ENCODE measurements around the gene SLC39A7.
A peak's percentile ranks its signal among the peaks of the same experiment; 100 is the strongest.

Gene SLC39A7

DNA sequence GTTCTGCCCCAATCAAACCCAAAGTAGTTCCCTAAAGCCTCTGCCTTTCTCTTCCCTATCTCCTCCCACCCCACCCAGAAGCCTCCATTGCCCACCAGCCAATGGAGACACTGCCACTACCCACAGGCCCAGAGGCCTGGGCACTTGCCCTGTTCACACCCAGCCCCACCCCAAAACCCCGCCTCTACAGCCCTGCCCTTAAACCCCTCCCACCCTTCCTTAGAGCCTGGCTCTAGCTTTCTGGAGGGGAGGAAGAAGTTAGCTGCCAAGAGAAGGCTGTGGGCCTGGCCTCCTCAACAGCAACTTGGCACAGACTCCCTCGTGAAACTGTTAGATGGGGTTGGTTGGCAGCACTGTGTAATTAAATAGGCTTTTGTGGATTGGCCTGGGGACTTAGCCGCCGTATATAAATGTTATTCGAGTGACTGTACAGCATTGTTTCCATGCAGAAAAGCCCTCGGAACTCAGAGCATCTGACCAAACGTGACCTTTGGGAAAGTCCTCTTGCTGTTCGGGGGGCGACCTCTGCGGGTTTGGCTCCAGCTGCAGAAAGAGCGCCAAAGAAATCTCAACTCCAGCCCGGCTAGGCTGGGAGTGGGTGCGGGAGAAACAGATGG is 39.8 kb upstream of the SLC39A7 start:
- peak; percentile 19 for DNase-seq (ENCODE audit: low read depth, low spot score)
- ChIA-PET POLR2A (no interaction called here), CTCF (interaction anchor here (0.9 to 7.9 kb wide), 14 partner anchors 13 to 142 kb away, joined by 3 to 91 read pairs (median 5); partner anchors contain the start of genes COL11A2 and HSD17B8)
- H3K4me3 ChIP-seq (ENCODE audit: low read depth, low read length), result no peak overlapping the region
- TF ChIP-seq, protein P1, sequence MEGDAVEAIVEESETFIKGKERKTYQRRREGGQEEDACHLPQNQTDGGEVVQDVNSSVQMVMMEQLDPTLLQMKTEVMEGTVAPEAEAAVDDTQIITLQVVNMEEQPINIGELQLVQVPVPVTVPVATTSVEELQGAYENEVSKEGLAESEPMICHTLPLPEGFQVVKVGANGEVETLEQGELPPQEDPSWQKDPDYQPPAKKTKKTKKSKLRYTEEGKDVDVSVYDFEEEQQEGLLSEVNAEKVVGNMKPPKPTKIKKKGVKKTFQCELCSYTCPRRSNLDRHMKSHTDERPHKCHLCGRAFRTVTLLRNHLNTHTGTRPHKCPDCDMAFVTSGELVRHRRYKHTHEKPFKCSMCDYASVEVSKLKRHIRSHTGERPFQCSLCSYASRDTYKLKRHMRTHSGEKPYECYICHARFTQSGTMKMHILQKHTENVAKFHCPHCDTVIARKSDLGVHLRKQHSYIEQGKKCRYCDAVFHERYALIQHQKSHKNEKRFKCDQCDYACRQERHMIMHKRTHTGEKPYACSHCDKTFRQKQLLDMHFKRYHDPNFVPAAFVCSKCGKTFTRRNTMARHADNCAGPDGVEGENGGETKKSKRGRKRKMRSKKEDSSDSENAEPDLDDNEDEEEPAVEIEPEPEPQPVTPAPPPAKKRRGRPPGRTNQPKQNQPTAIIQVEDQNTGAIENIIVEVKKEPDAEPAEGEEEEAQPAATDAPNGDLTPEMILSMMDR (IDR thresholded peaks at IDR 0.05; ENCODE audit: insufficient read depth, low read length, missing control alignments), result no peak

DNA sequence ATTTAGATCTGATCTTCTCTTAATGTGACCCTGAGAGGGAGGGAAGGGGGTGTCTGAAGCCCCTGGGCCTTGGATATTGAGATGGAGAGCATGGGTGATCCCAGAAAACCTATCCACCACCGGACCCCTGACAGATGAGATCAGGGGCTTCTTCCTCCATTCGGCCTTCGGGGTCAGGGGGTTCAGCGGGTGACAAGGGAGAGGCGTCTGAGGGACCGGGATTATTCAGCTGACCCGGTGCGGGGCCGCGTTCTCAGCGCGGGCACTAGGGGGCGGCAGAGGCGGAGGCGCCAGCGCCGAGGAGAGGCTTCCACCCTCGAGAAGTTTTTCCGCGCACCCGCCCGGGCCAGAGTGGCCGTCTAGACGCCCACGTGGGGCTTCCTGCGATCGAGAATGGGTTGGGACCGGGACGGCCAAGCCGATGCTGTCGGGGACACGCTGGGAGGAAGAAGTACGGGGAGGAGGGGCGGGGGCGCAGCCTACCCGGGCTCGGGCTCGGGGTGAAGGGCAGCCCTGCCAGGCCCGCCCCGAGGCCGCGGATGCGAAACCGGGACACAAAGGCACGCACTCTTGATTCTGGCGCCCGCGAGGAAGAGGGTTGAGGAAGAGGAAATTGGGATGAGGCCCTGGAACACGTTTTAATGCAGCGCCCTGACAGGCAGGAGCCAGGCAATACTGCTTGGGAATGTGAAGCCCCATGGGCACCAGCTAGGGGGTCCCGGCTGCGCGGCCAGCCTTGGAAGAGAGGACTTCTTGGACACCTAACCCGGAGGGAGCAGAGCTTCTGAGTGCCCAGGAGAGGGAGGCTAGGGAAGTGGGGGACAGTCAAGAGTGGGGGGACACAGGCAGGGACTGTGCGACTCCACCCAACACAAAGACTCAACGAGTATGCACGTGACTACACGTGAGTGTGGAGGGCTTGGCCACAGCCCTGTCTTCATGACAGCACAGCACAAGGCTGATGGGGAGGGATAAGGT is 39.0 kb upstream of the SLC39A7 start:
- CTCF ChIA-PET, result interaction anchor here (0.7 to 7.9 kb wide), 23 partner anchors 9 to 275 kb away, joined by 3 to 91 read pairs (median 4); partner anchors contain the start of genes COL11A2 and HSD17B8

DNA sequence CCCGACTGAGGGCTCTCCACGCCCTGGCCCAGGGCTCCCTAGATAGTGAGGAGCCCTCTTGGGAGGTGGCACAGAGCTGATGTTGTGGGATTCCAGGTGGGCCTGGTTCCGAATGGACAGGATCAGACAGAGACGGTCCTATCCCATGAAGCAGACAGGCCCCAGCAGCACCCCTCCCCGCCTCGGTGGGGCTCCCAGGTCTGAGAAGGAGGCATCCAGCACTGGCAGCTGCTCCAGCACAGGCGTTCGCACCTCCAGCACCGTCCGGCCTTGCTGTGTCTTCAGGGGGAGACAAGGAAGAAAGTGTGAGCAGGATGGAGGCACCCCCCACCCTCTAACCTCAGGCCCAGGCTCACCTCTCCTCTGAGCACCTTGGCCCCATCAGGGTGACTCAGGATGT is 37.1 kb upstream of the SLC39A7 start:
- ChIA-PET CTCF (interaction anchor here (0.6 to 7.9 kb wide), 8 partner anchors 8 to 149 kb away, joined by 3 to 91 read pairs (median 6); no protein-coding TSS in a partner anchor), POLR2A (no interaction called here)
- TF ChIP-seq, protein P1 (IDR thresholded peaks at IDR 0.05; ENCODE audit: insufficient read depth, low read length, missing control alignments), result no peak
- no peak for DNase-seq (ENCODE audit: low read depth, low spot score)
- no peak overlapping the region for H3K4me3 ChIP-seq (ENCODE audit: low read depth, low read length)

More for the DNA sequence above, 39.0 kb upstream of the SLC39A7 start:
- POLR2A ChIA-PET, result no interaction called here
- no peak for DNase-seq (ENCODE audit: low read depth, low spot score)
- TF ChIP-seq, protein P1 (IDR thresholded peaks at IDR 0.05; ENCODE audit: insufficient read depth, low read length, missing control alignments), result peak; percentile 94
- H3K4me3 ChIP-seq (ENCODE audit: low read depth, low read length), result peak overlapping the region; percentile 57

DNA sequence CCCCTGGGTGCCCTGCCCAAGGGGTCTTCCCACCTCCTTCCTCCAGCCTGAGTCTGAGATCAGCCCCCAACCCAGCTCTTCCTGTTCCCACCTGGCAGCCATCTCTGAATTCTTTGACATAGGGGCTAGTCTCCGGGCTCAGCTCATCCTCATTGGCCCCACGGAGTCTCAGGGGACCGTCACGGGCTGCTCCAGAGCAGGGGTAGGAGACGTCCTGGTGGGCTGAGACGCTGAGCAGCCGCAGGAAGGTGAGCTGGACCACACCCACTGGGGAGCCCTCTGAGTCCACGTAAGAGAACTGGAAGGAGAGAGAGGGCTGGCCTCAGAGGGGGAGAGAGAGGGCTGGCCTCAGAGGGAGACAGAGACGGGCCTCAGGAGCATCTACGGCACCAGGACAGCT is 36.5 kb upstream of the SLC39A7 start:
- no peak overlapping the region for H3K4me3 ChIP-seq (ENCODE audit: low read depth, low read length)
- no peak for DNase-seq (ENCODE audit: low read depth, low spot score)
- TF ChIP-seq, protein P1 (IDR thresholded peaks at IDR 0.05; ENCODE audit: insufficient read depth, low read length, missing control alignments), result no peak
- POLR2A ChIA-PET, result no interaction called here
- CTCF ChIA-PET, result interaction anchor here (1.0 to 7.9 kb wide), 6 partner anchors 9 to 150 kb away, joined by 3 to 91 read pairs (median 12); no protein-coding TSS in a partner anchor

DNA sequence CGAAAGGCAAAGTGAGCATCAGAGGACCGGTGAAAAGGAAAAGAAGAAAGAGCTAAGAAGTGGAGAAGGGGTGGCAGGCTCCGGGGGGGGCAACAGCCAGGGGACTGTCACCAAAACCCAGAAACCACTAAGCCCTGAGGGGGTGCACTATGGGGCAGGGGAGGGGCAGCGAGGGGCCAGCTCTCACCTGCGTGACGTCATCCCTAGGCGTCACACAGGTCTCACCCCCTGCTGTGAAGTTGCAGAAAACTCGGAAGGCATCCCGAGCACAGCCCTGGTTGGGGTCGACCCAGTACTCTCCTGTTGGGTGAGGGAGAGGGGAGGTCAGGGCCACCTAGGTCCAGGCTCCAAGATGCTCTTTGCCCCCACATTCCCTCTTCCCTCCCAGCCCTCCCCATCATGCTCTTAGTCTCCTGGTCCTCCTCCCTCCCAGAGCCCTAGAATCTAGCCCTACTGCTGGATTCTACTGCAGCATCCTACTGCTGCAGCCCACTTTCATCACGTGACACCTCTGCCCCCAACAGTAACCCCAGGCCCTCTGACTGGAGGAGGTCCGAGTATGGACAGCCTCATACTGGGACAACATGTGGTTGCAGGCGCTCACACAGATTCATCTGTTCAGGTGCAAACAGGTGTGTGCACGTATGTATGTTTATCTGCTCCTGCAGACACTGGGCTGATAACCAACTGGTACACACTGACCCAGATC is 35.8 kb upstream of the SLC39A7 start:
- DNase-seq (ENCODE audit: low read depth, low spot score), result no peak
- ChIA-PET CTCF (interaction anchor here (0.7 to 7.9 kb wide), 6 partner anchors 9 to 150 kb away, joined by 3 to 91 read pairs (median 6); no protein-coding TSS in a partner anchor), POLR2A (no interaction called here)
- TF ChIP-seq, protein P1 (IDR thresholded peaks at IDR 0.05; ENCODE audit: insufficient read depth, low read length, missing control alignments), result no peak
- H3K4me3 ChIP-seq (ENCODE audit: low read depth, low read length), result no peak overlapping the region

All from AG04449 (cell line).